Esophagus squamous epithelium (tissue), 4 donors: ENCODE results near the gene FAM98B.

Source experiments
- CTCF ChIP-seq, 6 experiments: fragments of 450-650 bp in 4 of 6; fragments of 200-600 bp in 2 of 6; sonication (generic) in 2 of 6; IDR thresholded peaks; one replicate each; pipeline ENCODE4 v1.5.1; 2016 to 2019; ENCODE audit warnings: antibody characterized with exemption in 6 of 6, mild to moderate bottlenecking in 4 of 6, moderate library complexity in 4 of 6
- POLR2A ChIP-seq, 4 donors: fragments of 450-650 bp; IDR thresholded peaks; one replicate each; pipeline ENCODE4 v1.6.1; 2017; ENCODE audit warnings: antibody characterized with exemption in 4 of 4, mild to moderate bottlenecking in 4 of 4, moderate library complexity in 3 of 4

DNA sequence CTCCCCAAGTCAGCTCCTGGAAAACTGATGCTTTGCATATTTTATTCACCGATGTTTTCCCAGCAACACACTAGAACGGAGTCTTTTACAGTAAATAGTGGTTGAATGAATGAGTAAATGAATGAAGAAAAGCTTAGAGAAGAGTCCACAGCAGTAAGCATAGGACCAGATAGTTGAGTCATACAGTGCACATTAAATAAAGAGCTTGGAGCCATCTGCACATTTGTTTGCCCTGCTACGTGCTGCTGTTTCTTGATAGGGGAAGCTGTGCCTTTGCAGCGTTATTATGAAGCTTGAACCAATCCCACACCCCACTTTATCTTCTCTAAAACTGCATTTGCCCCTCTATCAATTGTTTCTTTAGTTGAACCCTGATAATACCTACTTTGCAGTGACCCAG is 1.2 kb downstream of the FAM98B start:
- TF ChIP-seq POLR2A (IDR thresholded peaks at IDR 0.05): no peak
- no peak for TF ChIP-seq CTCF (IDR thresholded peaks at IDR 0.05)
